Cardiac muscle cell (in vitro differentiated cells and primary cell): Measurements from ENCODE around the gene NEO1. TPM values are rescaled to one million over a fixed set of nuclear protein-coding genes. Genes with fewer than 3 reads are reported as not detected.
A peak's percentile ranks its signal among the peaks of the same experiment; 100 is the strongest.

Experiments used
- DNase-seq, 2 donors: peaks; one replicate each; pipeline versions ENCODE4 v3.0.0 to v3.0.0-alpha.2; 2010 to 2017; ENCODE audit warnings: low read depth in 1 of 2, low spot score in 1 of 2
- H3K27ac ChIP-seq: fragments of 200-600 bp; sonication (generic); 2 replicates; pipeline ENCODE4 v1.5.1; 2016
- H3K27me3 ChIP-seq: fragments of 200-600 bp; sonication (generic); 2 replicates; pipeline ENCODE4 v1.6.0; 2016; ENCODE audit warnings: control low read depth
- H3K36me3 ChIP-seq: fragments of 200-600 bp; sonication (generic); 2 replicates; pipeline ENCODE4 v1.5.1; 2016; ENCODE audit warnings: control low read depth
- H3K4me1 ChIP-seq: fragments of 200-600 bp; sonication (generic); 2 replicates; pipeline ENCODE4 v1.8.1; 2017; ENCODE audit warnings: low read depth, mild to moderate bottlenecking, mixed run types
- H3K4me3 ChIP-seq: fragments of 200-600 bp; sonication (generic); 2 replicates; pipeline ENCODE4 v1.5.1; 2016; ENCODE audit warnings: mild to moderate bottlenecking
- H3K9me3 ChIP-seq: fragments of 200-600 bp; sonication (generic); 2 replicates; pipeline ENCODE4 v1.5.1; 2017; ENCODE audit warnings: low read depth, mild to moderate bottlenecking, control low read depth
- polyA plus RNA-seq: library from polyadenylated mRNA; unstranded; fragments of >200 nt; fragmentation: Nextera tagmentation; extraction: Ambion mirVana; gene quantifications from 2 replicates; pipeline ENCODE4 v1.2.1, GENCODE V29; 2016
- total RNA-seq: library from RNA; depleted of rRNA; stranded (reverse); fragments of >200 nt; gene quantifications from 2 replicates; pipeline ENCODE4 v1.2.3, GENCODE V29; 2016
- TF ChIP-seq, protein P1 (sequence below): IDR thresholded peaks from 2 replicates; pipeline ENCODE4 v1.5.1; 2012; ENCODE audit warnings: low read depth, mild to moderate bottlenecking, low read length

The NEO1 gene
- total and polyA plus RNA-seq, 2 experiments from 2014 or later: 12.9 to 37.4 TPM

DNA sequence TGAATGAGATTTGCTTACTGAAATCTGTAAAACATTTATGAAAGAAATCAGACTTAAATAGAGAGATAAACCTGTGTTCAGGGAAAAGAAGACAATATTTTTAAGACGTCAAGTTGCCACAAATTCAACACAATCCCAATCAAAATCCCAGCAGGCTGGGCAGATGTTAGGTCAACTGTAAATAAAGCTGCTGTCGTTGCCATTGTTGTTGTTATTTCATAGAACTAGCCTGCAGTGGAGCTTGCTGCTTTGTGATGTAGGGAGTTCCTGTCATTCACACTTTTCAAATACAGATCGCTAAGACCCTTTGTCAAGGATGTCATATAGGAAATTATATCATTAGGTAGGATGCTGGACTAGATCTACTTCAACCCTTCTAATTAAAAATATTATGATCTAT, 123.1 kb downstream of the NEO1 start:
- no peak for DNase-seq
- H3K36me3 ChIP-seq: peaks cover 18% of the 10 kb centered on the region
- no peak overlapping the region for H3K4me3 ChIP-seq
- no peaks in the 10 kb centered on the region for H3K4me1 ChIP-seq
- H3K9me3 ChIP-seq: no peaks in the 10 kb centered on the region
- TF ChIP-seq, protein P1, sequence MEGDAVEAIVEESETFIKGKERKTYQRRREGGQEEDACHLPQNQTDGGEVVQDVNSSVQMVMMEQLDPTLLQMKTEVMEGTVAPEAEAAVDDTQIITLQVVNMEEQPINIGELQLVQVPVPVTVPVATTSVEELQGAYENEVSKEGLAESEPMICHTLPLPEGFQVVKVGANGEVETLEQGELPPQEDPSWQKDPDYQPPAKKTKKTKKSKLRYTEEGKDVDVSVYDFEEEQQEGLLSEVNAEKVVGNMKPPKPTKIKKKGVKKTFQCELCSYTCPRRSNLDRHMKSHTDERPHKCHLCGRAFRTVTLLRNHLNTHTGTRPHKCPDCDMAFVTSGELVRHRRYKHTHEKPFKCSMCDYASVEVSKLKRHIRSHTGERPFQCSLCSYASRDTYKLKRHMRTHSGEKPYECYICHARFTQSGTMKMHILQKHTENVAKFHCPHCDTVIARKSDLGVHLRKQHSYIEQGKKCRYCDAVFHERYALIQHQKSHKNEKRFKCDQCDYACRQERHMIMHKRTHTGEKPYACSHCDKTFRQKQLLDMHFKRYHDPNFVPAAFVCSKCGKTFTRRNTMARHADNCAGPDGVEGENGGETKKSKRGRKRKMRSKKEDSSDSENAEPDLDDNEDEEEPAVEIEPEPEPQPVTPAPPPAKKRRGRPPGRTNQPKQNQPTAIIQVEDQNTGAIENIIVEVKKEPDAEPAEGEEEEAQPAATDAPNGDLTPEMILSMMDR: no peak
- no peak overlapping the region for H3K27ac ChIP-seq
- H3K27me3 ChIP-seq: no peaks in the 10 kb centered on the region

DNA sequence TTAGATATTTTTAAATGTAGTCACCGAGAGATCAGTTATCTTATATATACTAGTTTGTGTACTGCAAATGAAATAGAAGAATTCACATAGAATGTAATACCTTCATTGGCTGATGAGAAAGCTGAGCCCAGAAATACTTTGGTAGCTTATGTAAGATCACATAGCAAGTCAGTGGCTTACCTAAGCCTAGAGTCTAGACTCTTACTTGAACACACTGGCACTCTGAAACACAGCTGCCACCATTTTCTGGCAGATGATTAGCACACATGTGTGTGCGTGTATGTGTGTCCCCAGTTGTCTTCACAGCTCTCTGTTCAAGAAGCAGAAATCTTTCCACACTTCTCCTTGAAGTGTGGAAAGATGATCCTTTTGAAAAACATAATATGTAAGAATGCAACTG, 124.3 kb downstream of the NEO1 start:
- peaks cover 18% of the 10 kb centered on the region for H3K36me3 ChIP-seq
- H3K27ac ChIP-seq: no peak overlapping the region
- no peaks in the 10 kb centered on the region for H3K9me3 ChIP-seq
- no peaks in the 10 kb centered on the region for H3K4me1 ChIP-seq
- DNase-seq: no peak
- no peak overlapping the region for H3K4me3 ChIP-seq
- TF ChIP-seq, protein P1: no peak
- H3K27me3 ChIP-seq: no peaks in the 10 kb centered on the region

DNA sequence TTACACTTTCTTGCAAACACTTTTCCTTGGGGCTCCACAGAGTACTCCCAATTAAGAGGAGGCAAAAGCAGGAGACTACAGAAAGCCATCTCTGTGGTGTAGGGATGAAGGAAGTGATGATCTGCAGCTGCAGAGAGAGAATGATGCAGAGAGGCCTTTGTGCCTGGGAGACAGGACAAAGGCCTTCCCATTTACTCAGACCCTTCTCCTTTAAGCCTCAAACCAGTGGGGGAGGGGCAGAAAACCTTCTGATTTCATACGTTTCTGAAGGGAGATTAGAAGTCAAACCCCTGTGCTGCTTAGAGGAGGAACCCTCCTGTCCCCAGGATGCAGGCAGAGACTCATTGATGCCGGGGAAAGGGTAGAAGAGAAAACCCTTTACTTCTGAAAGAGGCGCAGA, 130.8 kb downstream of the NEO1 start:
- H3K27ac ChIP-seq: no peak overlapping the region
- TF ChIP-seq, protein P1: no peak
- peaks cover 8% of the 10 kb centered on the region for H3K36me3 ChIP-seq
- H3K9me3 ChIP-seq: no peaks in the 10 kb centered on the region
- H3K4me1 ChIP-seq: peaks cover 4% of the 10 kb centered on the region
- no peak overlapping the region for H3K4me3 ChIP-seq
- no peaks in the 10 kb centered on the region for H3K27me3 ChIP-seq
- DNase-seq: no peak

DNA sequence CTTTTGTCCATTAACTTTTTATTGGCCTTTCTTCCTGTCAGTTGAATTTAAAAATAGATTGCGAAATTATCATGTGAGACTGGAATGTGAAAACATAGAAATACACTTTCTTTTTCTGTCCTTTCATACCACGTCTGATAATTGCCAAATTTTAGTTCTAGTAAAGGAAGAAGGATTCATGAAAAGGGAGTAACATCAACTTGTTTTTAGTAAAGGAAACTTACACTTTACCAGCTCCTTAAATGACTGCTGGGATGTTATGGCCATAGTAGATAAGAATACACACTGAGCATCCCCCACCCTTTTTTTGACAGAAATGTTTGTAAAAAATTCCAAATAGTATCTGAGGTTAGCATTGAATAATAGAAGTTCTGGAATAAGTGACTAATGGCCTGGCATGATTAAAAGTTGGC, 137.9 kb downstream of the NEO1 start:
- Histone ChIP-seq H3K4me3 (no peak overlapping the region), H3K36me3 (no peaks in the 10 kb centered on the region), H3K4me1 (peaks cover 4% of the 10 kb centered on the region), H3K27ac (no peak overlapping the region), H3K27me3 (no peaks in the 10 kb centered on the region), H3K9me3 (no peaks in the 10 kb centered on the region)
- peak in 1 of 2 donors; percentile 74 for DNase-seq
- TF ChIP-seq, protein P1: no peak

DNA sequence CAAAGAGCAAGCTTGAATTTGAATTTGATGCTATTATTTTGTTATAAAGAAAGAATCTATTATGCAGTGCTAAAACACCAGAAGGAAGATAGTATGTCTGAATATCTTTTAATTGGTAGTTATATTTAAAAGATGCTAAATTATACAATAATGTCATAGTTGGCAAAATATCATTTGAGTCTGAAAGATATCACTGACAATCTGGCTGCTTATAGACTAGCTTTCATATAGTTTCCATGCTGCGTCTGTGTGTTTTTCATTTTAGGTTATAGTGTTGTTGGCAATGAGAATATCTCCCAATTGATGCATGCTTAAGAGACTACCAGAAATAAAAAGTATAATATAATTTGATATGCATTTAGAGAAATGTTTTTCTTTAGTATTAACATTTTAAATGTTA, 142.9 kb downstream of the NEO1 start:
- no peaks in the 10 kb centered on the region for H3K27me3 ChIP-seq
- no peaks in the 10 kb centered on the region for H3K4me1 ChIP-seq
- TF ChIP-seq, protein P1: no peak
- H3K27ac ChIP-seq: no peak overlapping the region
- DNase-seq: no peak
- no peaks in the 10 kb centered on the region for H3K36me3 ChIP-seq
- no peaks in the 10 kb centered on the region for H3K9me3 ChIP-seq
- H3K4me3 ChIP-seq: no peak overlapping the region

DNA sequence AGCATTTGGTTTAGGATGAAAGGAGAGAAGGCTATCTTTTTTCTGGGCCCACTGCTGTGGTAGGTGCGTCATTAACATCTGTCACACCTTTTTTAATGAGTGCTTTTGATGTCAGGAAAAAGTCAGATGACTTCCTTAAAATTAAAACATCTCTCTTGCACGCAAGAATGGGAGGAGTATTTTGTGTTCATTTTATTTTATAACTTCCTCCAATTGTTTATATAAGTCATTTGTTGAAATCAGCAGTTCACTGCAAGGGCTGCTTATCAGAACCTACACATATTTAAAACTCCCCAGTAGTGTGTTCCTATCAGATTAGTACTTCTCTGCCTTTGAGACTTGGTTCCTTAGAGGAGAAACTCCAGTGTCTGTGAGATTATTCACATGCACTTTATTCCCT, 143.8 kb downstream of the NEO1 start:
- peak overlapping the region; percentile 50 for H3K27ac ChIP-seq
- TF ChIP-seq, protein P1: no peak
- H3K27me3 ChIP-seq: no peaks in the 10 kb centered on the region
- no peaks in the 10 kb centered on the region for H3K9me3 ChIP-seq
- no peak overlapping the region for H3K4me3 ChIP-seq
- no peaks in the 10 kb centered on the region for H3K4me1 ChIP-seq
- peak in 1 of 2 donors; percentile 27 for DNase-seq
- H3K36me3 ChIP-seq: no peaks in the 10 kb centered on the region
